ENCODE measurements around the gene PCSK5. TPM values are rescaled to one million over a fixed set of nuclear protein-coding genes. Genes with fewer than 3 reads are reported as not detected.

PCSK5 gene
- total RNA-seq, 1 donor = 3.0 TPM

GRCh38 chr9:76371901-76372300 lies 481.4 kb downstream of the PCSK5 start:
- no peak for DNase-seq (ENCODE audit: low read depth in 2 of 3, low spot score in 2 of 3)

GRCh38 chr9:76372336-76372735 lies 481.9 kb downstream of the PCSK5 start:
- DNase-seq (ENCODE audit: low read depth in 2 of 3, low spot score in 2 of 3) = no peak

GRCh38 chr9:76373173-76373783 lies 482.8 kb downstream of the PCSK5 start:
- DNase-seq (ENCODE audit: low read depth in 2 of 3, low spot score in 2 of 3) = no peak

GRCh38 chr9:76373784-76374474 lies 483.5 kb downstream of the PCSK5 start:
- no peak for DNase-seq (ENCODE audit: low read depth in 2 of 3, low spot score in 2 of 3)

- DNase-seq (ENCODE audit: low read depth in 2 of 3, low spot score in 2 of 3) = peak in 1 of 3 donors; percentile 43
These were observed 484.5 kb downstream of the PCSK5 start for GRCh38 chr9:76374783-76375559.

- DNase-seq (ENCODE audit: low read depth in 2 of 3, low spot score in 2 of 3) = no peak
These were observed 487.3 kb downstream of the PCSK5 start for GRCh38 chr9:76377791-76378190.

GRCh38 chr9:76378367-76379073 lies 488.0 kb downstream of the PCSK5 start:
- DNase-seq (ENCODE audit: low read depth in 2 of 3, low spot score in 2 of 3) = no peak

- no peak for DNase-seq (ENCODE audit: low read depth in 2 of 3, low spot score in 2 of 3)
These were observed 489.0 kb downstream of the PCSK5 start for GRCh38 chr9:76379494-76379893.

- peak in 1 of 3 donors; percentile 11 for DNase-seq (ENCODE audit: low read depth in 2 of 3, low spot score in 2 of 3)
These were observed 500.2 kb downstream of the PCSK5 start for GRCh38 chr9:76390656-76391055.

- peak; percentile 84 to 95 (median 94) for DNase-seq (ENCODE audit: low read depth in 2 of 3, low spot score in 2 of 3)
These were observed 503.9 kb downstream of the PCSK5 start, which contains the start of gene RFK for GRCh38 chr9:76394195-76394959. Gene RFK, minus strand, starts transcription at chr9:76394426. Its CDS starts 255 bp downstream, at chr9:76394171.

- peak in 2 of 3 donors; percentile 75 to 82 for DNase-seq (ENCODE audit: low read depth in 2 of 3, low spot score in 2 of 3)
These were observed 504.4 kb downstream of the PCSK5 start for GRCh38 chr9:76394960-76395252.

- peak in 1 of 3 donors; percentile 6 for DNase-seq (ENCODE audit: low read depth in 2 of 3, low spot score in 2 of 3)
These were observed 504.9 kb downstream of the PCSK5 start for GRCh38 chr9:76395381-76395780.

- DNase-seq (ENCODE audit: low read depth in 2 of 3, low spot score in 2 of 3) = no peak
These were observed 505.7 kb downstream of the PCSK5 start for GRCh38 chr9:76396144-76396543.

- no peak for DNase-seq (ENCODE audit: low read depth in 2 of 3, low spot score in 2 of 3)
These were observed 506.1 kb downstream of the PCSK5 start for GRCh38 chr9:76396597-76396996.

- DNase-seq (ENCODE audit: low read depth in 2 of 3, low spot score in 2 of 3) = peak in 1 of 3 donors; percentile 6
These were observed 509.4 kb downstream of the PCSK5 start for GRCh38 chr9:76399856-76400255.

- no peak for DNase-seq (ENCODE audit: low read depth in 2 of 3, low spot score in 2 of 3)
These were observed 510.1 kb downstream of the PCSK5 start for GRCh38 chr9:76400534-76401096.

- no peak for DNase-seq (ENCODE audit: low read depth in 2 of 3, low spot score in 2 of 3)
These were observed 510.7 kb downstream of the PCSK5 start for GRCh38 chr9:76401176-76401575.

GRCh38 chr9:76401580-76402354 lies 511.3 kb downstream of the PCSK5 start:
- DNase-seq (ENCODE audit: low read depth in 2 of 3, low spot score in 2 of 3) = no peak

- peak; percentile 21 to 84 (median 59) for DNase-seq (ENCODE audit: low read depth in 2 of 3, low spot score in 2 of 3)
These were observed 512.9 kb downstream of the PCSK5 start for GRCh38 chr9:76403352-76403751.

All from hematopoietic multipotent progenitor cell (in vitro differentiated cells).